Vagina (tissue), 2 donors: ENCODE data around the gene TRMU.

Experiments used
- CTCF ChIP-seq, 3 experiments: fragments of 450-650 bp in 2 of 3; fragments of 200-600 bp in 1 of 3; sonication (generic) in 1 of 3; IDR thresholded peaks; one replicate each; pipeline ENCODE4 v1.5.1; 2017 to 2019; ENCODE audit warnings: antibody characterized with exemption in 3 of 3, mild to moderate bottlenecking in 2 of 3, moderate library complexity in 2 of 3
- POLR2A ChIP-seq, 2 donors: fragments of 450-650 bp; IDR thresholded peaks; one replicate each; pipeline ENCODE4 v1.6.1; 2017; ENCODE audit warnings: antibody characterized with exemption in 2 of 2, mild to moderate bottlenecking in 2 of 2, moderate library complexity in 2 of 2
- POLR2AphosphoS5 ChIP-seq, 2 donors: sonication (generic); formaldehyde crosslinking; IDR thresholded peaks; one replicate each; pipeline ENCODE4 v1.9.0; 2017; ENCODE audit warnings: antibody characterized with exemption in 2 of 2, mild to moderate bottlenecking in 2 of 2, low read depth in 1 of 2; ENCODE audit not compliant: insufficient read depth in 1 of 2

DNA sequence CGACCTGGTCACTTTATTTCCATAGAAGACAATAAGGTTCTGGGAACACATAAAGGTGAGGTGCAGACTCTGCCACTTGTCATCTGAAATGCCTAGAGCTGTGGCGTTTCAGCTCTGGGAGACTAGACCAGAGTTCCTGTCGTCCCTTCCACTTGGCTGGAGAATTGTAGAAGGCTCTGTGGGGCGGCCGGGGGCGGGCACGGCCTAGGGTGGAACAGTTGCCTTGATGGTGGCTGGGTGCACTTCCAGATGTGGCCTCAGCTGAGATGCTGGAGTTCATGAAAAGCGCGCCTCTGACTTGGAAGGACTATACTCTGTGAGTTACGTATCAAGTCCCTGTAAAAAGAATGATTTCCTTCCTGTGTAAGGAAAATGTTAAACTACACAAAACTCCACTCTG lies 16.8 kb downstream of the TRMU start:
- TF ChIP-seq POLR2A (IDR thresholded peaks at IDR 0.05) (no peak), CTCF (IDR thresholded peaks at IDR 0.05) (no peak), POLR2AphosphoS5 (IDR thresholded peaks at IDR 0.05; ENCODE audit: insufficient read depth in 1 of 2, low read depth in 1 of 2) (no peak)
